GM21619 (cell line): ENCODE results near the gene PDK4.
"Not testable (repeated sequence)": the region's sequence is repeated elsewhere in the genome, so short reads cannot be mapped to it uniquely, and the experiment has no call there.

Experiments used
- ATAC-seq: cut with Tn5 transposase; IDR thresholded peaks from one replicate; pipeline ENCODE4 v1.9.1; 2021; ENCODE audit not compliant: unreplicated experiment

PDK4 gene

DNA sequence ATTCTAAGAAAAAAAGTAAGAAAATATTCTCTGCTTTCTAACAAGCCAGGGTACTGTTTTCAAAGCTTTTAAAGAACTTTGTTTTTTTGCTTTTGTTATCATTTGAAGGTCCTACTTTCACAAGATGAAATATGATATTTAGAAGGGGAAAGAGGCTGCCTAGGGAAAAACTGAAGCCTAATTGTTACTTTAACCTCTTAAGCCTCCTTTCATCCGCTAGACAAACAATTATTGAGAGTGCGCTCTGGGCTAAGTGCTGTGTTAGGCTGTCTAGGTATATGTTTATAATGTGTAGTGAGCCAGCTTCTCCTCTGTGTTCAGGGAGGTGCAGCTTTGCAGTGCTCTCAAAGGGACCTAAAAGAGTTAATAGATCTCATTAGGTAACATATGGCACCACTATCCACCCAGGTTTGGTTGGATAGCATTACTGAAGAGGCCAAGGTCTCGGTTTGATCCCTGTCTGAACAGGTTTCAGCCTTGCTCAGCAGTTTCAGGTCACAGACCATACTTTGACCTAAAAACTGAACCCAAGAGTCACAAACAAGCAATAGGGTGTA is 17.9 kb downstream of the PDK4 start:
- no peak for ATAC-seq

- no peak for ATAC-seq
Measured at GRCh38 chr7:95577137-95577536, 19.2 kb downstream of the PDK4 start.

GRCh38 chr7:95569720-95570119 is 26.6 kb downstream of the PDK4 start:
- ATAC-seq = no peak

GRCh38 chr7:95560674-95561073 is 35.6 kb downstream of the PDK4 start:
- ATAC-seq = no peak

GRCh38 chr7:95558864-95559263 is 37.5 kb downstream of the PDK4 start:
- no peak for ATAC-seq

- no peak for ATAC-seq
Measured at GRCh38 chr7:95556777-95557176, 39.5 kb downstream of the PDK4 start.

- ATAC-seq = no peak
Measured at GRCh38 chr7:95553939-95554338, 42.4 kb downstream of the PDK4 start.

- ATAC-seq = not testable (repeated sequence)
Measured at GRCh38 chr7:95552010-95552926, 44.0 kb downstream of the PDK4 start.

DNA sequence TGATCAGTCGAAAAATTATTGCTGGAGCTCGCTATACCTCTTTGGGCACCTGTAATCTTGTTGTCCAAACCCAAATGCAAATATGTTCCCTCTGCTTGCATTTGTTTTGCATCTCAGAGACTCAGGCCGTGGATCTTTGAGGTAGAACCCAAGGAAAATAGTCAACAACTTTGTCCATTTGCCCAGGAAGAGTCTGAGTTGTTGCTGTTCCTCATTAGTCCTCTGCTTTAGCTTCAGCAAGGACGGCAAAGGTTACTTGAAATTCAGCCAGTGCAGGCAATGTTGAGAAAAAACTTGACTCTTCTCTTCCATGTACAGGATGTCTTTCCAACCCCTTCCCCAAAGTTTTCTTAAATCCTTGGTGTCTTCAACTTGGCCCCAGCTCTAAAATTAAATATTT is 45.8 kb downstream of the PDK4 start:
- ATAC-seq = no peak

DNA sequence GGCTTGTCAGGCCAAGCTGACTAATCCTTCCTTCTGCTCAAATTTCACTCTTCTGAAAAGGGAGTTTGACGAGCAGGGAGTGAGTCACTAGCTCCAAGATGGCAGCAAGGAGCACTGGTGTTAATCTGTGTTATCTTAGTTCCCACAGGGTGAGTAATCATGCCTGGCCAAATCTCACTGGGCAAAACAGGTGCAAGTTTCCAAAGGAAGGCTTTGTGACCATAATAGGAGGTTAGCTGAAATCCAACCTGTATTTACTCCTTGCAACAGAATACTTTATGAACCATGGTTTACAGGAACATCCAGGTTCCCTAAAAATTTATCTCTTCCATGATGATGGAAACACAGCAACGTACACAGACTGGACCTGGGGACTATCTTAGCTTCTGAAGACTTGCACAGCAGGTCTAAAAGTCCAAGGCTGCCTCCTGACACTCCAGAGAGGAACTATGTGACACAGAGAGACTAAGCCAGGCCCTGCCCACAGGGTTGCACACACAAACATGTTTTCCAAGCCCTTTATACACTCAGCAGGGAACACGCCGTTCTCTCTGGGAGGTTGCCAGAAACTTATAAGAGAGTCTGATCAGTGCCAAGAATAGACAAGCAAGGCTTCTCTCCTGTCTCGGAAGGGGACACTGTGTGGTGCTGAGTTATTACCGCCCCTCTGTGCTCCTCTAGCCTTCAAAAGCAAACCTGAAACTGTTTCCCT is 46.3 kb downstream of the PDK4 start:
- ATAC-seq = no peak

DNA sequence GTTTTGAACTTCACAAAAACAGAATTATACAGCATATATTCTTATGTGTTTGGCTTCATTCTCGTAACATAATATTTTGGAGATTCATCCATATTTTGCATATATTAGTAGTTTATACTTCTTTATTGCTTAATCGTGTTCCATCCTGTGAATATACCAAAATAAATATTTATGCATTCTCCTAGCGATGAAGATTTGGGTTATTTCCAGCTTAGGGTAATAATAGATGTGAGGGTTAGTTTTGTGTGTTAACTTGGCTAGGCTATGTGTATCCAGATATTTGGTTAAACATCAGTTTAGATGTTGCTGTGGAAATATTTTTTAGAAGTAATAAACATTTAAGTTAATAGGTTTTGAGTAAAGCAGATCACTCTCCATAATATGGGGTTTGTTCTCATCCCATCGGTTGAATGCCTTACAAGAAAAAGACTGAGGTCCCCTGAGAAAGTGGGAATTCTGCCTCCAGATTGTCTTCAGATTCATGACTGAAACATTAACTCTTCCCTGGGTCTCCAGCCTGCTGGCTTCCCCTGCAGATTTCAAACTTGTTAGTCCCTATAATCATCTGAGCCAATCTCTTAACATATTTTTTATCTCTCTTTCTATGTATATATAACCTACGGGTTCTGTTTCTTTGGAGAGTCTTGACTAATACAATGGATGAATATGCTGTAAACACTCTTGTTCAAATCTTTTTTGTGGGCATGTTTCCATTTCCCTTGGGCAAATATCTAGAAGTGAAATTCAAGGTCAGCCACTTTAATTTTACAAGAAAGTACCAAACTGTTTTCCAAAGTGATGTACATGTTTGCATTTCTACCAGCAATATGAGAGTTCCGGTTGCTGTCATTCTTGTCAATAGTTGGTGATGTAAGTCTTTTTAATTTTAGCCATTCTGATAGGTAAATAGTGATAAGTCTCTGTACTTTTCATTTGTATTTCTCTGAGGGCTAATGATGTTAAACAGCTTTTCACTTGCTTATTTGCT is 48.7 kb downstream of the PDK4 start:
- no peak for ATAC-seq

DNA sequence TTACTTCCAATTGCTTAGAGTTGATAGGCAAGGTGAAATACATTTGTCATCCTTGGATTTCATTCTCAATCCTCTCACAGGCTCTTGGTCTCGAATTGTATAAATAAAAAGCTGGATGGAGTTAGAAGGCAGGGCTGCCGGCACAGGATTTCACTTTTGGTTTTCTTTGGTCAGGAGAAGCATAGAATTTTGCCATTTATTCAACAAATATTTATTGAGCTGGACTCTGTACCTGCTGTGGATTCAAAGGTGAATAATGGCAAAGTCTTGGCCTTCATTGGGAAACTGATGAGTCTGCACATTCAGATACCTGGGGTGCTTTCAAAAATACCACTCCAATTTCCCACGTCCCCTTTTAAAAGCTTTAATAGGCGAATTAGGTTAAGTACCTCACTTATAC is 49.7 kb downstream of the PDK4 start:
- no peak for ATAC-seq

DNA sequence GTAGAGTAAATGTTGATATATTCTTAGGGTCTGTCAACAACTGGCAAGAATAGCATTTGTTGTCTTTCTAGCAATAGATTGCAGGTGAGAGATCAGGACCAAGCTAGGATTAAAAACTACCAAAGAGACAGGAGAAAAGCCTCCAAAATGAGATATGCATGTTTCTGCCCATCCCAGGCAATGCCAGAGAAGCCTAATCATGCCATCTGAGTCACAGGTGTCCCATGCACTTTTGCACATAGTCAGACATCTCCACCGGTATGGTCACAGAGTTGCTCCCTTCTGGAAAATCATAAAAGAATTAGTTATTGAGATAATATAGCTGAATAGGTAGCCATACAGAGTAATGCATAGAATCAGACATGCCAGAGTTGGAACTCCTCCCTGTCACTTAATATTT is 50.6 kb downstream of the PDK4 start:
- ATAC-seq = no peak

- ATAC-seq = no peak
Measured at GRCh38 chr7:95545007-95545615, 51.2 kb downstream of the PDK4 start.

DNA sequence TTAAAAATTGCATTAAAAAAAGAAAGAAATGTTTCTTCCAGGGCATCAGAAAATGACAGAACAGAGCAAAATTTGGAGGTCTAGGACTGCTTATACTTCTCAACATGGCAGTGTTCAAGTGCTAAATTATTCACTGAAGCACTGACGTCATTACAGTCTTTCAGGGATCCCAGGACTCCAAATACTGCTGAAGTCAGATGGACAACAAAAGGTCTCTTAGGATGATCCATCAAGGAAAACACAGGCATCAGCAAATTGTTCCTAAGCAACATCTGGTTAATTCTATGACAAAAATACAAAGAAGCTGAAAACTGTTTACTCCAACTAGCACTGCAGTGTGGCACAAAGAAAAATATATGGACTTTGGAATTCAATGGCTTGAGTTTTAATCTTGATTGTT is 52.1 kb downstream of the PDK4 start:
- ATAC-seq = no peak

GRCh38 chr7:95543312-95543711 is 53.0 kb downstream of the PDK4 start:
- ATAC-seq = no peak

DNA sequence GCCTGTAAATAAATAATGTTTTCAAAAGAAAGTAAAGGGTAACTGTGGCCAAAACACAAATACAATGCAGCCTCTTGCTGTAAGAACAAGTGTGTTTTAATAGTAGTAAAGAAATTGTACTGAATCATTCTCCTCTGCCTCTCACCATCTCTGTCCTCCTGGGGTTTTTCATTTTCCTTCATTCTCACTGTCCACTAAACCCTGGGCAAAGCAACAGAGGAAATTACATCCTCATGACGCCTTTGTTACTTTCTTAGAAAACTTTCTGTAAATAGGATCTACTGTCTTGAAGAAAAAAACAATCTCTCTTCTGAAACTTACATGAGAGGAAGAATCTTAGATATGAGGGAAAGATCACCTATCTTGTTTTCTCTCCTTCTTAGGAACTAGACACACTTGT is 56.0 kb downstream of the PDK4 start:
- ATAC-seq = no peak

- no peak for ATAC-seq
Measured at GRCh38 chr7:95539426-95539825, 56.9 kb downstream of the PDK4 start.

- ATAC-seq = no peak
Measured at GRCh38 chr7:95537468-95537867, 58.8 kb downstream of the PDK4 start.

GRCh38 chr7:95536656-95537311 is 59.5 kb downstream of the PDK4 start:
- no peak for ATAC-seq
